Head of caudate nucleus (tissue), 42 donors: ENCODE data around the gene GRXCR2.
"Not testable (repeated sequence)": the region's sequence is repeated elsewhere in the genome, so short reads cannot be mapped to it uniquely, and the experiment has no call there.

Source experiments
- DNase-seq, 42 donors: peaks; one replicate each; pipeline versions ENCODE4 v3.0.0 to v3.0.0-alpha.2; 2020 to 2021; ENCODE audit warnings: mixed read lengths in 7 of 42
- intact Hi-C: fragments of 100-400 bp; cut with DNase I; formaldehyde crosslinking; loops from one replicate; pipeline ENCODE4 v1.15.0; 2022

GRXCR2 gene

DNA sequence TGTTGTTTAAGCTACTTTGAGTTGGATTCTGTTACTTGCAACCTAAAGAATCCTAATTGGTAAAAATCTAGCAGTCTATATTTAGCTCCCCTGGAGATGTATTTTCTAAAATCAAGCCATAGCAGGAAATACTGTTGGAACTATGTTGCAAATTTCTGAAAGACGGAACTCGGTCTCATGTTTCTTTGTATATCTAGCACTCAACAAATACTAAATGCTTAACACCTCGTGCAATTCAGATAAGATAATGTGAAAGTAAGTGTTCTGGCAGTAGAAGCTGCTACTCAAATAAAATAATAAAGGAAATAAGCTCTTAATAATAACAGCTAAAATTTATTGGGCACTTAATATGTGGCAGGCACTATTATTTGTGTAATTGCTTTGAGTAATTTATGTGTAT is 26.7 kb downstream of the GRXCR2 start:
- no peak for DNase-seq
- intact Hi-C loops: no loop called here

DNA sequence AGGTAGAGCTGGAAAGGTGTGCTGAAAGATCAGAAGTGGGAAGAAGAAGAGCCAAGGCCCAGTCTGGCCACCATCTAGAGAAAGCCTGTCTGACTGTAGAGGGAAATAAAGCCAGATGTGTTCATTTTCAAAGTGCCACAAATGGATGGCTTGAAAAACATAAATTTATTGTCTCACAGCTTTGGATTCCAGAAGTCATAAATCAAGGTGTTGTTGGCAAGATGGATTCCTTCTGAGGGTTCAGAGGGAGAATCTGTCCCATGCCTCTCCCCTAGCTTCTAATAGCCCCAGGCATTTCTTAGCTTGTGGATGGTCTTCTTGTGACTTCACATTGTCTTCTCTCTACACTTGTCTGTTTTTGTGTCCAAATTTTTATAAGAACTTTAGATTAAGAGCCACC is 31.5 kb downstream of the GRXCR2 start:
- intact Hi-C loops: no loop called here
- no peak for DNase-seq

DNA sequence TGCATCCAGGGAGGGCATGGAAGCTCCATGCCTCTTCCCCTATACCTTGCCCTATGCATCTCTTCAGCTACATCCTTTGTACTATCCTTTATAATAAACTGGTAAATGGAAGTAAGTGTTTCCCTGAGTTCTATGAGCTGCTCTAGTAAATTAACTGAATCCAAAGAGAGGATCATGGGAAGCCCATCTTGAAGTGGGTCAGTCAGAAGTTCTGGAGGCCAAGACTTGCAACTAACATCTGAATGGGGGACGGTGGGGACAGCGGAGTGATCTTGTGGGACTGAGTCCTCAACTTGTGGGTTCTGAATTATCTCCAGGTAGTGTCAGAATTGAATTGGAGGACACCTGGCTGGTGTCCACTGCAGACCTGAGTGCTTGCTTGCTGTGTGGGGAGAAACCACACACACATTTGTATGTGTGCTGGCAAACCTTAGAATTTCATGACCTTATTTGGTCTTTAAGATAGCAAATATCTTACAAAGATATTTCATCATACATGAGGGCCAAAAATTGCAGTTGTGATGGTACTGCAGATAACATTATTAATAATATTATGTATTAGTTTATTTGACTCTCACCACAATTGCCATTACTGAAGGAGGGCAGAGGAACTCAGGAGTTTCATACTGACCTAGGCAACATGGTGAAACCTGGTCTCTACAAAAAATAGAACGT is 32.2 kb downstream of the GRXCR2 start:
- intact Hi-C loops: no loop called here
- DNase-seq: no peak

DNA sequence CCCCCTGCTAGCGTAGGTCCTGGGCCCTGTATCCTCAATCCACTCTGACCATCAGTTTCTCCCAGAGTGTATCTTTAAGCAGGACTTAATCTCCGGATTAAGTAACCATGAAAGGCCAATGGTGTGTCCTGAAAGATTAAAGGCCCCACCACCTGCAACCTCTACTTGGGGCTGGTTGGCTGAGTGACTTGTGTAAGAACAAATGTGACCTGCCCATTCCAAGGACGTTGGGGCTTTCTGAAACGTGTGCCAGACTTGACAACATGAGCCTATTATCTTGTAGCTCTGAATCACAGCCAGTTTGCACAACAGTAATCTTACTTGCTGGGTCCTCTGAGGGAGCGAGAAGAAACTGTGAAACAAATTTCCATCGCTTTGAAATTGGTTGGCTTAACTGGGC is 34.5 kb downstream of the GRXCR2 start:
- intact Hi-C loops: no loop called here
- no peak for DNase-seq

DNA sequence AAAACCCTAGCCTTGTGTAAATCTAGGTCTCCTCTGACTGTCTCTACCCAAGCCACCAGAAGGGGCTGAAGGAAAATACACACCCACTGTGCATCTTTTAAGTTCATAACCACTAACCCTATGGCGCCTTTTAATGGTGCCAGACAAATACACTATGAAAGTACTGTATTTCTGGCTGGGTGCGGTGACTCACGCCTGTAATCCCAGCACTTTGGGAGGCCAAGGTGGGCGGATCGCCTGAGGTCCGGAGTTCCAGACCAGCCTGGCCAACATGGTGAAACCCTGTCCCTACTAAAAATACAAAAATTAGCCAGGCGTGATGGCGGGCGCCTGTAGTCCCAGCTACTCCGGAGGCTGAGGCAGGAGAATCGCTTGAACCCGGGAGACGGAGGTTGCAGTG is 36.6 kb downstream of the GRXCR2 start:
- DNase-seq, intact Hi-C loops: not testable (repeated sequence)

DNA sequence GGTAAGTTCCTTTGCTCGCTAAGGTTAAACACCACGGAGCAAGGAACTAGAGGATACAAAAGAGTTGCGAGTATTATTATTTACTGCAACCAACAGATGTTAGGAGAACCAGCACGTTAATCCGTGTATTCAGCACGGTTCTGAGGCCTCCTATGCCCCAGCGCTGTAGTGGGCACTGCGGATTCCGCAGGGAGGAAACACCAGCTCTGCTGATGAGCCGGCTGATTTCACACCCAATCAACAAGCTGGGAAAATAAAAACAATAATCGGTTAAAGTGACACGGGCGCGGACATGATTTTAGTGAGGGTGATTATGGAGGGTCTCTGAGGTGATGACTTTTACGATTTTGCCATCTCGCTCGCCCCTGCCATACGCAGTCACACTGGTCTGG is 37.0 kb downstream of the GRXCR2 start:
- intact Hi-C loops: no loop called here
- peak in 1 of 42 donors; percentile 18 for DNase-seq

DNA sequence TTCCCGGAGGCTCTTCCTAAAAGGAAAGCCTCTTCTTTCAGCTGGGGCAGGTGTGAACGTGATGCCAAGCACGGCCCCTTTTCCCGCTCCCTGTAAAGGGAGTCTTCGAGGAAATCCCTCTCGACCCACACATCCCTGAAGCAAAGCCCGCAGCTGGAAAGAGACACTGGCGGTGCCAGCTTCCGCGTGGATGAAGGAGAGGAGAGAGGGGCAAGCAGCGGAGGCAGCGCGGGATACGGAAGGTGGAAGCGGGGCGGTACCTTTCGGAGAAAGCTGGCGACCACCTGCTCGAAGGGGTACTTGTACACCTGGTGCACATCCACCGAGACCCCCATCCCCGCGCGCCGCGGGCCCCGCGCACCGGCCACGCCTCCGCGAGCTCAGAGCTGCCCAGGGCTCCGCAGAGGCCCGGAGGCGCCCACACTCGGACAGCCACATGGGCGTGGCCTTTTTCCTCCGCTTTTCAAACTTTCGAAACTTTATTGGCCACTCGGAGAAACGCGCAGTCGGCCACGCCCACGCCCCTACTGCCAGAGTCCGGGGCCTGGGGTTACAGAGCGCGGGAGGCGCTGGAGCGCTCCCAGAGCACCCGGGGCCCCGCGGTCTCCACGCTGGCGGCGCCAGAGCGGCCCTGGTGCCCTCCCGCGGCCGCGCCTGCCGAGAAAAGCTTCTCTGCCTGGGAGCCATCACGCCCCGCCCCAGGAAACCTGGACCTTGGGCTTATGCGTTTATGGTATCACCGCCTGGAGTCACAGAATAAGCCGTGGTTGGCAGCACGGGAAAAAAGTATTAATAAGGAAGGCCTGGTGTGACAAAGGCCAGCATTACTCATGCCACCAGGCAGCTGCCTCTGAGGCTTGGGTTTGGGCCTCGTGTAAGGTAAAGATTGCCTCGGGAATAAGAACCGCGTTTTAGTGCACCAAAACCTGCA is 37.6 kb downstream of the GRXCR2 start, which contains the start of gene PRELID2:
Gene PRELID2, minus strand, starts transcription at position 426 of the 931 bp plus-strand sequence. Its CDS starts 91 bp downstream, at position 335.
- DNase-seq: peak; percentile 42 to 86 (median 73)
- intact Hi-C loops: no loop called here

DNA sequence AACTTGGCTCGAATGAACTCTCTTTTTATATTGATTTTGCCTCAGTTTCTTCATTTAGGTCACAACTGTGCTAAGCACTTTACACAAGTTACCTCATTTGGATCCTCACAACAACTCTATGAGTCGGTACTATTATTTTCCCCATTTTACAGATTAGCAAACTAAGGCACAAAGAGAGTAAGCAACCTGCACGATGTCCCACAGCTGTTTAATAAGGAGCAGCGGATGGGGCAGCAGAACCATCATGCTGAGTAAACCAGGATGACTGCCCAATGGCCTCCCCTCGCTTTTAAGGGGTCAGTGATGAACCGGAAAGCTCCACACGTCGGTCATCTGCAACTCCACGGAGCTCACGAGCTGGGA is 38.3 kb downstream of the GRXCR2 start:
- intact Hi-C loops: no loop called here
- peak in 1 of 42 donors; percentile 27 for DNase-seq

DNA sequence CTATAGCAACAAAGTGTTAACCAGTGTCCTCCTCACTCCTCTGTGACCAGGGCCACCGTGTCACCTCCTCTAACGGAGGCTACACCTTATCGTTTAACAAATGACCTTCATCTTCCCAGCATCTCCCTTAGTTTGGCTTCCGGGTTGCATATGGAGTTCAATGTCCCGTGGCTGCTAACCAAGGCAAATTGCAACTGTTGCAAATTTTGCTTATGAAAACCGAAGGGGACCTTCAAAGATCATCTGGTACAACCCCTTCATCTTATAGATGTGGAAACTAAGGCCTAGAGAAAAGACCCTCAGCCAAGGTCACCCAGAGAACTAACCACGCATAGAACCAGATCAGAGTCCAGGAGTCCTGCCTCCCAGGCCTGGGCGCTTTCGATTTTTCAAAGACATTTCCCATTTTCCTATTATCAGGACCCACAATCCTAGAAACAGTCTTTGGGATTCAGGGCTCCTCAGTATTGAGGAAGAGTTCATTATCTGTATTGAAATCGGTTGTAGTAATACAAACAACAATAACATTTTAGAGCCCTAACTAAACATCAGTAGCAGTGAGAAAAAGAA is 39.1 kb downstream of the GRXCR2 start:
- intact Hi-C loops: no loop called here
- DNase-seq: no peak

DNA sequence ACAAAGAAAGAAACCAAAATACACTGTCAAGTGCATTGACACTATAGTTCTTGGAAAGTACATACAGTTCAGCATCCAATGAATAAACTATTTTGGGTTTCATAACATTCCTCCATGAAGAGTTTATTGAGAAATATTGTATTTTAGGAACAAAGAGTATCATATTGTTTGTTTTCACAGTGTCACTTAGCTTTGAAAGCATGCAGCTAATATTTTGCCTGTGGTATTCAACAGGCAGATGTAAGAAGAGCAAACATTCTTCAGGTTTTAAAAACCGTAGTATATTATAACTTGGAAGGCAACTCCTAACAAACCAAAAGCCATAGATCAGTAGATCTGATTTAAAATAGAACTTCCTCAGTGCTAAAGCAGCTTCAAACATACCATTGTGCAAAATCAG is 42.2 kb downstream of the GRXCR2 start:
- DNase-seq: no peak

DNA sequence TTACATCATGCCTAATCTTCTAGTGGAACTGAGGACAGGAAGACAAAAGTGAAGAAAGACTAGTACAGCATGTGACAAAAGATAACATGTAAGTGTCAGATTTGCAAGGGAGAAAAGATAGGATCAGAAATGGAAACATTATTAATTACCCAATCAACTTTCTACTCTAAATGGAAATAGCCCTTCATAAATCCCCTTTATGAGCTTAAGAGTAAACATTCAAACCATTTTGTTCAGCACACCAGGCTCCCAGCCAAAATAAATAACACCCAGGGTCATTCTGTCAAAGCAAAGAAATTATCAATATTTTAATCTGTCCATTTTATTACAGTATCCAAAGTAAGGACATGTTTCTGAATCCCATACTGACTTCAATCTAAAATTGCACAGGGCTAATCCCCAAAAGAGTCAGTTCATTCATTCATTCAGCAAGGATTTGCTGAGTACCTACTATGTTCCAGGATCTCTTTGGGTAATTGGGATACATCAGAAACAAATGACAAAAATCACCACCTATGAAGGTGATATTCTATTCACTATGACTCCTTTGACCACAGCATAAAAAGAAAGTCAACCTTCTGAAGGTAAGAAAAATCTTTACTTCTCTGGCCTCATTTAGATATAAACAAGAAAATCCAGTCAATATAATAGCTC is 43.0 kb downstream of the GRXCR2 start:
- DNase-seq: no peak
- intact Hi-C loops: no loop called here

More for the DNA sequence above, 42.2 kb downstream of the GRXCR2 start:
- intact Hi-C loops: no loop called here

DNA sequence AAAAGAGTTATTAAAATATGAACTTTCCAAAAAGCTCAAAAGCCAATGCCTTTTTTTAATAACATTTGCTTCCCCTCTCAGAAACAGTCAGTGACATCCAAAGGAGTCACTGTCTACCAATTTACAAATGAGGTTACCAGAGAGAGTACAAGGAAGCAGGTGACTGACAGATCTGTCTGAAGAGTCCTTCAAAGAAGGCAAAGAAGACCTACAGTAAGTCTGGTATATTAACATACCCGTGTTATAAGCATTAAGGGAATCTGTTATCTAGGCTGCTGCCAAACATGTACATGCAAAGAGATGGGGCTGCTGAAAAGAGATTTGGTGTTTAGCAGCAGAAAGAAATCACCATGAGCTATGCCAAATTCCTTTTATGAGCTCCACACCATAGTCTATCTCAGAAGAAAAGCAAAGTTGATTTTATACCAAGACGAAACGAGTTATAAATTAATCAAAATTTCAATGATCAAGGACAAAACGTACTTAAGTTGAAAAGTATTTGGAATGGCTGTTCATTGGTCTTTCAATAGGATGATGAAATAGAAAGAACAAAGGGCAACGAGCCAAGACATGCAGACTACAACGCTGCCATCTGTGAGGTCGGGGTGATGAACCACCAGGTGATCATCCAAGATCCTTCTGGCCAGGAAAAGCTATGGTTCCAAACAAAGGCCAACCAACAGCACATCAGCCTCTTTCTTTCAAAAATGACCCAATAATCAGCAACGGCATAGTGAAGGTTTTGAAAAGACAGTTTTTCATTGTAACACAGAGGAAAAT is 45.7 kb downstream of the GRXCR2 start:
- DNase-seq: no peak
- intact Hi-C loops: no loop called here

DNA sequence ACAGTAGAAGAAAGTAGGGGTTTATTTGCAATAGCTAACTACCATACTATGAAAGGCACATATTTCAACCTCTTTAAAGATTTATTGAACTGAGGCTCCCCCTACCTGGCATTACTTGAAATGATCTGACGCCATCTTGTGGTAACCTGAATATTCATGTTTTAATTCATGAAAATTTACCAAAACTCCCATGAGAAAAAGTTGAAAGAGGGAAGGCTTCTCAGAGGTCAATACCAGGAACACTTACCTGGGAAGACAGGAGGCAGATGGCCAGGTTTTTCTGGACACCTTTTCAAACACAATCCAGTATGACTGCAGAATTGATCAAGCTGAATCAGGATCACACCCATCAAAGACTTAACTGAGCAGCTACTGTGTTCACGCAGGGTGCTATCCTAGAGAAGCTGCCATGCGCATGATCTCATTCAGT is 47.0 kb downstream of the GRXCR2 start:
- peak in 6 of 42 donors; percentile 10 to 48 (median 18) for DNase-seq
- intact Hi-C loops: no loop called here

DNA sequence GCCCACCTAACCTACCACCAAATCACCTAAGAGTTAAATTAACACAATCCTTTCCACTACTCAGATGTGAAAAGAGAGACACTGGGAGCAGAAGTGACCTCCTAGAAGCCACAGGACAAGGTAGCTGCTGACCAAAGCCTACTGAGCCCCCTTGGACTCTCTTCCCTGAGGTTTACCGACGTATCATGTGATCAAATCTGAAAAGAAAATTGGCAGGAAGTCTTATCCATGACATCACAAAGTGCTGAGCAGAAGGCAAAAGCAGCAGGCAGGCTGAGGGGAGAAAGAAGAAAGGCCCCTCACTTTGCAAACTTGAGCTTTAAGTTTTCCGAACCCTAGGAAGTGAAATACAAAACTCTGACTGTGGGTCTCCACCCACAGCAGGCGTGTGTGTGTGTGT is 48.8 kb downstream of the GRXCR2 start:
- no peak for DNase-seq

DNA sequence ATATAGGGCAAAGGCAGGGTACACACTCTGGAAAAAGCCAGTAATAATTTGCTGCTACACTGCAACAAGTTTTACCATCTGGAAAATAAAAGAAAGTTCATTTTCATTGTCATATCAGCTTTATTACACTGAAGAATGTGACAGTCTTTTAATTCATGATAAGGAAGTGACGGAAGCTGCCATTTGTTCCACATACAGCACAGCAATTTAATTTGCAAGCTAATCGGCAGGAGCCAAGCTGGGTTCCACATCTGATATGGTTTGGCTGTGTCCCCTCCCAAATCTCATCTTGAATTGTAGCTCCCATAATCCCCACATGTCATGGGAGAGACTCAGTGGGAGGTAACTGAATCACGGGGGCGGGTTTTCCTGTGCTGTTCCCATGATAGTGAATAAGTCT is 54.2 kb downstream of the GRXCR2 start:
- intact Hi-C loops: loop anchor here (10.0 kb wide), 1 partner anchor 134 kb away; no protein-coding TSS in a partner anchor
- DNase-seq: no peak

More for the DNA sequence above, 48.8 kb downstream of the GRXCR2 start:
- intact Hi-C loops: no loop called here

DNA sequence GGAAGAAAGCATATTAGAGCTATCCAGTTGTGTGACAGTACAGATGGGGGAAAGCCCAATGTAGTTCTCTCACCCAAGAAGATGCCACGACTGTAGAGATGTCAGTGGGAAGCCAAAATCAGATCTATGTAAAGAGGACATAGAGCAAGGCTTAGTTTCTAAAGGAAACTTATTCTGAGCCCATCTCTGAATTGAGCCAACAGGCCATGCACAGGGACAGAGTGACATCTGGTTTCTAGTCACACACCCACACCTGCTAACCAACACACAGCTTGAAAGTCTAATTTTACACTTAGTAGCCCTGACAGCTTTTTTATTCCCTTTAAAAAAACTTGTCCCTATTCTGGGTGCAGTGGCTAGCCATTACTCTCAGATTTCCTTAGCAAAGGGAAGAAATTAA is 59.9 kb downstream of the GRXCR2 start:
- intact Hi-C loops: loop anchor here (10.0 kb wide), 1 partner anchor 128 kb away; no protein-coding TSS in a partner anchor
- DNase-seq: no peak

DNA sequence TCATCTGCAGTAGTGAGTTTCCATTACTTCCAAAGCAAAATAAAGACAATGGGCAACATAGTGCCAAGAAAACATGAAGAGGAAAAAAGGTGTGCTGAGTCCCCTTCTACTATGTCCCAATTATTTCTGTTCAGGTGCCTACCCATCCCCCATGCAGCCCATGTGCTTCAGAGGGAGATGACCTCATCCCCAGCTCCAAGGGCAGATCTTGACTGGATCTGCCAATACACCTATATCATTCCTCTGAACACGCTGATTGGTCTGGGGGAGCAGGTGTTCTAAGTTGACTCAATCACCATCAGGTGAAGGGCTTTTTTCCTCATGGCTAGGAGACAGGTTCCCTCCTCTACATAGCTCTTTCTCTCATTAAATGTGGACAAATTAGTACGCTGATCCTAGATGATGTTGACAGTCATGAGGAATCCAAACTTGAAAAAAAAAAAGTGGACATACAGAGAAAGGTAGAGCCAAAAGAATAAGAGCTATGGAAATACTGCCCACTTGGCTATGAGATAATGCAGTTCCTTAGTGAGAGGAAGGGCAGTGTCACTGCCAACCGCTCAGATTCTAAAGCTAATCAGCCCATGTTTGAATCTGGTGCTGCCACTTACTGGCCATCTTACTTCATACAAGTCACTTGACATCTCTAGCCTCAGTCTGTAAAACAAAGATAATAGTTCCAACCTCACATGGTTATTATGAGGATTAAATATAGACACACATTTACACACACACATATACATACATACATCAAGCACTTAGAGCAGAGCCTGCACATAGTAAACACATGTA is 60.8 kb downstream of the GRXCR2 start:
- peak in 17 of 42 donors; percentile 11 to 65 (median 35) for DNase-seq
- intact Hi-C loops: loop anchor here (10.0 kb wide), 1 partner anchor 127 kb away; no protein-coding TSS in a partner anchor
